AG04450 (cell line): ENCODE results near the gene ERP44. TPM values are rescaled to one million over a fixed set of nuclear protein-coding genes. Genes with fewer than 3 reads are reported as not detected.

ENCODE experiments used
- CTCF ChIA-PET: fragments of 300-600, 350-600 bp; formaldehyde crosslinking; extraction: SDS; loops from one replicate; lab custom pipeline; 2022; ENCODE audit warnings: antibody characterized with exemption, inconsistent platforms; lab: Charles Lee
- POLR2A ChIA-PET: fragments of 350-600 bp; formaldehyde crosslinking; extraction: SDS; loops from one replicate; lab custom pipeline; 2021; ENCODE audit warnings: antibody characterized with exemption, inconsistent platforms; lab: Yijun Ruan, JAX
- DNase-seq: peaks from one replicate; pipeline ENCODE4 v3.0.0-alpha.2; 2011; ENCODE audit warnings: low read depth, low spot score
- H3K27ac ChIP-seq: one replicate; pipeline ENCODE4 v1.5.1; 2012; ENCODE audit warnings: low read depth, low read length, control low read depth
- H3K27me3 ChIP-seq: one replicate; pipeline ENCODE4 v1.6.0; 2012; ENCODE audit warnings: low read length; ENCODE audit not compliant: control insufficient read depth, insufficient read depth
- H3K4me3 ChIP-seq: 2 replicates; pipeline ENCODE4 v1.5.1; 2011; ENCODE audit warnings: mild to moderate bottlenecking, low read depth, low read length, control low read depth
- H3K9me3 ChIP-seq: 2 replicates; pipeline ENCODE4 v1.5.1; 2012; ENCODE audit warnings: low read length; ENCODE audit not compliant: control insufficient read depth, insufficient read depth
- polyA plus RNA-seq: library from polyadenylated mRNA; depleted of rRNA; stranded (reverse); fragments of >200 nt; gene quantifications from 2 replicates; pipeline ENCODE4 v1.2.3, GENCODE V29; 2011
- TF ChIP-seq, protein P1 (sequence below): IDR thresholded peaks from 2 replicates; pipeline ENCODE4 v1.5.1; 2011; ENCODE audit warnings: low read depth, low read length, control low read depth, inconsistent platforms

The ERP44 gene
- polyA plus RNA-seq, 1 experiment, result 28.0 TPM

DNA sequence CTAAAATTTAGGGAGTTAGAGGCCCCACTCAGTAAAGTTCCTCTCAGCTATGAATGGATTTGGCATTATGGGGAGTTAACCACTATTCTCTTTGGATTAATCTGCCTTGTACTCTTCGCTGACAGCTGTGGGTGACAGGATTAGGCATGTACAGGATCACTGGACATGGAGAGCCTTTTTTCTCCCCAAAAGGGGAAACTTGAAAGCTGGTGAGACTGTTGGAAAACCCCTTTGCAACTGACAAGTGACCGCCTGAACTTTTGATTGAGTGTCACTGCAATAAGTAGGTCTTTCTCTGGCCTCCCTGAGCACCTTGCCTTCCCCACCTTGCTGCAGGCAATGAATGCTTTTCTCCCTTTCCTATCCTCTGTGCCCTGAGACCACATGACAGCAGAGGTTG is 68.3 kb downstream of the ERP44 start:
- H3K9me3 ChIP-seq, result no peaks in the 10 kb centered on the region
- H3K27me3 ChIP-seq, result no peaks in the 10 kb centered on the region
- no peak overlapping the region for H3K4me3 ChIP-seq
- no peak for DNase-seq
- TF ChIP-seq, protein P1, sequence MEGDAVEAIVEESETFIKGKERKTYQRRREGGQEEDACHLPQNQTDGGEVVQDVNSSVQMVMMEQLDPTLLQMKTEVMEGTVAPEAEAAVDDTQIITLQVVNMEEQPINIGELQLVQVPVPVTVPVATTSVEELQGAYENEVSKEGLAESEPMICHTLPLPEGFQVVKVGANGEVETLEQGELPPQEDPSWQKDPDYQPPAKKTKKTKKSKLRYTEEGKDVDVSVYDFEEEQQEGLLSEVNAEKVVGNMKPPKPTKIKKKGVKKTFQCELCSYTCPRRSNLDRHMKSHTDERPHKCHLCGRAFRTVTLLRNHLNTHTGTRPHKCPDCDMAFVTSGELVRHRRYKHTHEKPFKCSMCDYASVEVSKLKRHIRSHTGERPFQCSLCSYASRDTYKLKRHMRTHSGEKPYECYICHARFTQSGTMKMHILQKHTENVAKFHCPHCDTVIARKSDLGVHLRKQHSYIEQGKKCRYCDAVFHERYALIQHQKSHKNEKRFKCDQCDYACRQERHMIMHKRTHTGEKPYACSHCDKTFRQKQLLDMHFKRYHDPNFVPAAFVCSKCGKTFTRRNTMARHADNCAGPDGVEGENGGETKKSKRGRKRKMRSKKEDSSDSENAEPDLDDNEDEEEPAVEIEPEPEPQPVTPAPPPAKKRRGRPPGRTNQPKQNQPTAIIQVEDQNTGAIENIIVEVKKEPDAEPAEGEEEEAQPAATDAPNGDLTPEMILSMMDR, result no peak
- POLR2A ChIA-PET, result interaction anchor here (0.6 kb wide), 1 partner anchor 209 kb away, joined by 3 read pairs; the partner anchor contains the start of gene NR4A3
- CTCF ChIA-PET, result interaction anchor here (0.9 to 1.6 kb wide), 2 partner anchors 192 to 293 kb away, joined by 3 to 8 read pairs; no protein-coding TSS in a partner anchor
- H3K27ac ChIP-seq, result no peak overlapping the region

DNA sequence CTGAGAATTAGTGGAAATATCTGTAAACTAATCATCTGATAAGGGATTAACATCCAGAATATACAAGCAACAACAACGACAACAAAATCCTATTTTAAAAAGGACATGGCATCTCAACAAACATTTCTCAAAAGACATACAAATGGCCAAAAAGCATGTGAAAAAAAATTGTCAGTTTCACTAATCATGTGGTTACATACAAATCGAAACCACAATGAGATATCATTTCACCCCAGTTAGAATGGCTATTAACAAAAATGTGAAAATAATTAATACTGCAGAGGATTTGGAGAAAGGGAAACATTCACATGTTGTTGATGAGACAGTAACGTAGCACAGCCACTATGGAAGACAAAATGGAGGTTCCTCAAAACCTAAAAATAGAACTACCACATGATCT is 69.5 kb downstream of the ERP44 start:
- TF ChIP-seq, protein P1, result no peak
- POLR2A ChIA-PET, result no interaction called here
- Histone ChIP-seq H3K27ac (no peak overlapping the region), H3K27me3 (no peaks in the 10 kb centered on the region), H3K4me3 (no peak overlapping the region), H3K9me3 (no peaks in the 10 kb centered on the region)
- DNase-seq, result no peak
- CTCF ChIA-PET, result interaction anchor here (1.2 to 2.2 kb wide), 2 partner anchors 16 to 23 kb away, joined by 7 to 8 read pairs; no protein-coding TSS in a partner anchor

DNA sequence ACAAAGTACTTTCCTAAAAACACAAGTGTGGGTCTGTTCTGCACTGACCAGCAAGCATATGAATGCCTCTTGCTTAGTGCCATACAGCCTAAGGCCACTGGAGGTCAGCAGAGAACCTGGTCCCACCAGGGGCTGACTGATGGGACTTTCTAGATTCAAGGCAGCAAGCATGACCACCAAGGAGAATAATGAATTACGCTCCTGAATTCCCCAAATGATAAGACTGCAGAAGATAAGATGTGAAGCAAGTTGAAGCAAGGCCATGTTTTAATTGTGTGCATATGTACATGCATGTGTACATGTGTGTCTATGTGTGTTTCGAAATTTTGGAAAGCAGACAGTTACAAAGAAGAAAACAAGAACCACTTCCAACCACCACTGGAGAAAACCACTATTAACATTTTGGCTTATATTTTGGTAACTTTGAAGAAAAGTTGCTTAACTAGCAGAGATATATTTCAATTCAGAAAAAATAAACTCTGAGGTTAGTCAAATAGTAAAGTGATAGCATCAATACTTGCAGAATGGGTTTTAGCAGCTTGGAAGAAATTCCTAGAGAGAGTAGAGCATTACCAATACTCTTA is 70.5 kb downstream of the ERP44 start:
- ChIA-PET POLR2A (no interaction called here), CTCF (interaction anchor here (0.6 to 2.9 kb wide), 29 partner anchors 9 to 574 kb away, joined by 3 to 26 read pairs (median 4); no protein-coding TSS in a partner anchor)
- no peaks in the 10 kb centered on the region for H3K9me3 ChIP-seq
- no peaks in the 10 kb centered on the region for H3K27me3 ChIP-seq
- DNase-seq, result peak; percentile 49
- no peak overlapping the region for H3K4me3 ChIP-seq
- H3K27ac ChIP-seq, result no peak overlapping the region
- TF ChIP-seq, protein P1, result peak; percentile 99

DNA sequence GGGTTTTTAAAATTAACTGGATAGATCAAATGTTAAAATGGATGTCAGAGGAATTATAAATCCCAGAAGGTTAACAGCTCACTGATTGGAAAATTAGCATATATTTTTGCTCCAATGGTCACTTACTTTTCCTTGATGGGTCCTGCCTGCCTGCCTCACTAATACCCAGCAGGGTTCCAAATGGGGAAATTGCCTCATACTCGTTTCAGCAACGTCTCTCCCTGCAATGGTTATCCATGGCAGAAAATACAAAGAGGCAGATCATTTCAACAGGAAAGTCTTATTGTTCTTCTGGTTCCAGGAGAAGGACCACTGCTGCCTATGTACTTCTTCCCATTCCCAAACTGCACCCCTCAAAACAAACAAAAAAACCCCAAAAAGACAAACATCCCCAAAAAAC is 71.3 kb downstream of the ERP44 start:
- no peak for DNase-seq
- Histone ChIP-seq H3K27me3 (no peaks in the 10 kb centered on the region), H3K4me3 (no peak overlapping the region), H3K27ac (no peak overlapping the region), H3K9me3 (no peaks in the 10 kb centered on the region)
- TF ChIP-seq, protein P1, result no peak
- ChIA-PET CTCF (interaction anchor here (0.6 to 2.9 kb wide), 27 partner anchors 9 to 570 kb away, joined by 3 to 26 read pairs (median 5); no protein-coding TSS in a partner anchor), POLR2A (no interaction called here)

DNA sequence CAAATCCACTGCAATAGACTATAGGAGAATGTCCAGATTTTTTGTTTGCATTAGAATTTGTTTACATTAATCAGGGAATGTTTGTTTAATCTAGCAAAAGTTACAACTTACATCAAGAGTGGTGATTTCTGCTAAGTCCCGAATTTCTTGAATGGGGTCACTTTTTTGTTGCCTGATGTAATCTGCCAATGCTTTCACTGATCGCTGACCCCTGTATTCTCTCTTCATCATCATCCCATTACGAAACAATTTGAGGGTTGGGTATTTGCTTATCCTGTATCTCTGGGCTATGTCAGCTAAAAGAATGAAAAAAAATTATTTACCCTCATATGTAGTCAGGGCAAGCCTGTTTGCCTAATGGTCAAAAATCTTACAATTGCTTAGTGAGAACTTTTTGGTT is 76.9 kb downstream of the ERP44 start:
- TF ChIP-seq, protein P1, result no peak
- no peak overlapping the region for H3K27ac ChIP-seq
- ChIA-PET POLR2A (no interaction called here), CTCF (no interaction called here)
- H3K9me3 ChIP-seq, result no peaks in the 10 kb centered on the region
- no peak for DNase-seq
- H3K27me3 ChIP-seq, result no peaks in the 10 kb centered on the region
- H3K4me3 ChIP-seq, result no peak overlapping the region
